ENCODE measurements around the gene AKAP1. TPM values are rescaled to one million over a fixed set of nuclear protein-coding genes. Genes with fewer than 3 reads are reported as not detected.
A peak's percentile ranks its signal among the peaks of the same experiment; 100 is the strongest.

The AKAP1 gene
- total RNA-seq (ENCODE audit: unreplicated experiment) = 24.6 TPM
- long read RNA-seq, transcript AKAP1-202 (11 exons, 3,970 nt) = major isoform, 10 of 11 reads
- long read RNA-seq, partial matches to known transcripts = 0 of 11 reads
- long read RNA-seq, other reads (novel, unspliced or antisense) = 1 of 11 reads

- peaks cover 10% of the 10 kb centered on the region for H3K27me3 Mint-ChIP-seq (ENCODE audit: unreplicated experiment)
- TF ChIP-seq CTCF (IDR thresholded peaks at IDR 0.05; ENCODE audit: unreplicated experiment) = no peak
- peaks cover 32% of the 10 kb centered on the region for H3K4me1 Mint-ChIP-seq (ENCODE audit: unreplicated experiment)
- peak; percentile 98 for DNase-seq (ENCODE audit: low spot score)
- H3K27ac Mint-ChIP-seq (ENCODE audit: unreplicated experiment) = peak within 1 kb of the TSS; percentile 92
- no peaks in the 10 kb centered on the region for H3K9me3 Mint-ChIP-seq (ENCODE audit: unreplicated experiment)
- H3K4me3 Mint-ChIP-seq (ENCODE audit: unreplicated experiment) = peak within 1 kb of the TSS; percentile 95
- H3K36me3 Mint-ChIP-seq (ENCODE audit: low read depth, unreplicated experiment) = no peaks in the 10 kb centered on the region
Observed at GRCh38 chr17:57084802-57085447, at the start of gene AKAP1. Gene AKAP1 (plus strand): TSS chr17:57085246. CDS start chr17:57105465, 20,219 bp downstream.

GRCh38 chr17:57035971-57036481 is 49.0 kb upstream of the AKAP1 start:
- TF ChIP-seq CTCF (IDR thresholded peaks at IDR 0.05; ENCODE audit: unreplicated experiment) = no peak
- H3K9me3 Mint-ChIP-seq (ENCODE audit: unreplicated experiment) = no peaks in the 10 kb centered on the region
- H3K4me3 Mint-ChIP-seq (ENCODE audit: unreplicated experiment) = peak overlapping the region; percentile 52
- no peaks in the 10 kb centered on the region for H3K4me1 Mint-ChIP-seq (ENCODE audit: unreplicated experiment)
- H3K36me3 Mint-ChIP-seq (ENCODE audit: low read depth, unreplicated experiment) = no peaks in the 10 kb centered on the region
- no peak overlapping the region for H3K27ac Mint-ChIP-seq (ENCODE audit: unreplicated experiment)
- DNase-seq (ENCODE audit: low spot score) = no peak
- no peaks in the 10 kb centered on the region for H3K27me3 Mint-ChIP-seq (ENCODE audit: unreplicated experiment)

- H3K9me3 Mint-ChIP-seq (ENCODE audit: unreplicated experiment) = no peaks in the 10 kb centered on the region
- no peak for DNase-seq (ENCODE audit: low spot score)
- H3K27me3 Mint-ChIP-seq (ENCODE audit: unreplicated experiment) = peaks cover 2% of the 10 kb centered on the region
- no peaks in the 10 kb centered on the region for H3K4me1 Mint-ChIP-seq (ENCODE audit: unreplicated experiment)
- no peak overlapping the region for H3K4me3 Mint-ChIP-seq (ENCODE audit: unreplicated experiment)
- no peak for TF ChIP-seq CTCF (IDR thresholded peaks at IDR 0.05; ENCODE audit: unreplicated experiment)
- no peaks in the 10 kb centered on the region for H3K36me3 Mint-ChIP-seq (ENCODE audit: low read depth, unreplicated experiment)
- no peak overlapping the region for H3K27ac Mint-ChIP-seq (ENCODE audit: unreplicated experiment)
Observed at GRCh38 chr17:57037411-57037810, 47.6 kb upstream of the AKAP1 start.

- Mint-ChIP-seq H3K4me3 (ENCODE audit: unreplicated experiment) (no peak overlapping the region), H3K4me1 (ENCODE audit: unreplicated experiment) (no peaks in the 10 kb centered on the region), H3K27me3 (ENCODE audit: unreplicated experiment) (peaks cover 2% of the 10 kb centered on the region), H3K9me3 (ENCODE audit: unreplicated experiment) (no peaks in the 10 kb centered on the region), H3K36me3 (ENCODE audit: low read depth, unreplicated experiment) (no peaks in the 10 kb centered on the region), H3K27ac (ENCODE audit: unreplicated experiment) (no peak overlapping the region)
- DNase-seq (ENCODE audit: low spot score) = no peak
- no peak for TF ChIP-seq CTCF (IDR thresholded peaks at IDR 0.05; ENCODE audit: unreplicated experiment)
Observed at GRCh38 chr17:57038486-57038885, 46.6 kb upstream of the AKAP1 start.

GRCh38 chr17:57040571-57040970 is 44.5 kb upstream of the AKAP1 start:
- Mint-ChIP-seq H3K36me3 (ENCODE audit: low read depth, unreplicated experiment) (no peaks in the 10 kb centered on the region), H3K27ac (ENCODE audit: unreplicated experiment) (no peak overlapping the region), H3K27me3 (ENCODE audit: unreplicated experiment) (peaks cover 3% of the 10 kb centered on the region), H3K9me3 (ENCODE audit: unreplicated experiment) (no peaks in the 10 kb centered on the region), H3K4me3 (ENCODE audit: unreplicated experiment) (no peak overlapping the region), H3K4me1 (ENCODE audit: unreplicated experiment) (no peaks in the 10 kb centered on the region)
- no peak for DNase-seq (ENCODE audit: low spot score)
- no peak for TF ChIP-seq CTCF (IDR thresholded peaks at IDR 0.05; ENCODE audit: unreplicated experiment)

Data from endothelial cell (in vitro differentiated cells).